Measurements from ENCODE around the gene NCK2. TPM values are rescaled to one million over a fixed set of nuclear protein-coding genes. Genes with fewer than 3 reads are reported as not detected.

Gene NCK2
- total RNA-seq, 4 donors from 2014 or later = 32.6 to 43.7 (median 38.7) TPM

DNA sequence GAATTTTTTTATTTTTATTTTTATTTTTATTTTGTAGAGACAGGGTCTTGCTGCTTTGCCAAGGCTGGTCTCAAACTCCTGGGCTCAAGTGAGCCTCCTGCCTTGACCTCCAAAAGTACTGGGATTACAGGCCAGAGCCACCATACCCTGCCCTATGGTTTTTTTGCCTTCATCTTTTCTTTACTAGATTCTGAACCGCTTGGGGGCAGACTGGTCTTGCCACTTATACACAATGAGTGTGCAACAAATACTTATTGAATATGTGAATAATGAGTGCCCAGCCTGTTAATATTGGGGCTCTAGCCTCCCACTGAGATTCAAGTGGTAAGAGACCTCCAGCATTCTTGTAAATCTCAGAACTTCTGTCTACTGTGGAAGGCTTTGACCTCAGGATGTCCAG is 3.9 kb downstream of the NCK2 start:
- DNase-seq (ENCODE audit: low spot score) (no peak), ATAC-seq (ENCODE audit: low FRiP score) (no peak)
- TF ChIP-seq, protein P1, sequence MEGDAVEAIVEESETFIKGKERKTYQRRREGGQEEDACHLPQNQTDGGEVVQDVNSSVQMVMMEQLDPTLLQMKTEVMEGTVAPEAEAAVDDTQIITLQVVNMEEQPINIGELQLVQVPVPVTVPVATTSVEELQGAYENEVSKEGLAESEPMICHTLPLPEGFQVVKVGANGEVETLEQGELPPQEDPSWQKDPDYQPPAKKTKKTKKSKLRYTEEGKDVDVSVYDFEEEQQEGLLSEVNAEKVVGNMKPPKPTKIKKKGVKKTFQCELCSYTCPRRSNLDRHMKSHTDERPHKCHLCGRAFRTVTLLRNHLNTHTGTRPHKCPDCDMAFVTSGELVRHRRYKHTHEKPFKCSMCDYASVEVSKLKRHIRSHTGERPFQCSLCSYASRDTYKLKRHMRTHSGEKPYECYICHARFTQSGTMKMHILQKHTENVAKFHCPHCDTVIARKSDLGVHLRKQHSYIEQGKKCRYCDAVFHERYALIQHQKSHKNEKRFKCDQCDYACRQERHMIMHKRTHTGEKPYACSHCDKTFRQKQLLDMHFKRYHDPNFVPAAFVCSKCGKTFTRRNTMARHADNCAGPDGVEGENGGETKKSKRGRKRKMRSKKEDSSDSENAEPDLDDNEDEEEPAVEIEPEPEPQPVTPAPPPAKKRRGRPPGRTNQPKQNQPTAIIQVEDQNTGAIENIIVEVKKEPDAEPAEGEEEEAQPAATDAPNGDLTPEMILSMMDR (IDR thresholded peaks at IDR 0.05) = no peak

DNA sequence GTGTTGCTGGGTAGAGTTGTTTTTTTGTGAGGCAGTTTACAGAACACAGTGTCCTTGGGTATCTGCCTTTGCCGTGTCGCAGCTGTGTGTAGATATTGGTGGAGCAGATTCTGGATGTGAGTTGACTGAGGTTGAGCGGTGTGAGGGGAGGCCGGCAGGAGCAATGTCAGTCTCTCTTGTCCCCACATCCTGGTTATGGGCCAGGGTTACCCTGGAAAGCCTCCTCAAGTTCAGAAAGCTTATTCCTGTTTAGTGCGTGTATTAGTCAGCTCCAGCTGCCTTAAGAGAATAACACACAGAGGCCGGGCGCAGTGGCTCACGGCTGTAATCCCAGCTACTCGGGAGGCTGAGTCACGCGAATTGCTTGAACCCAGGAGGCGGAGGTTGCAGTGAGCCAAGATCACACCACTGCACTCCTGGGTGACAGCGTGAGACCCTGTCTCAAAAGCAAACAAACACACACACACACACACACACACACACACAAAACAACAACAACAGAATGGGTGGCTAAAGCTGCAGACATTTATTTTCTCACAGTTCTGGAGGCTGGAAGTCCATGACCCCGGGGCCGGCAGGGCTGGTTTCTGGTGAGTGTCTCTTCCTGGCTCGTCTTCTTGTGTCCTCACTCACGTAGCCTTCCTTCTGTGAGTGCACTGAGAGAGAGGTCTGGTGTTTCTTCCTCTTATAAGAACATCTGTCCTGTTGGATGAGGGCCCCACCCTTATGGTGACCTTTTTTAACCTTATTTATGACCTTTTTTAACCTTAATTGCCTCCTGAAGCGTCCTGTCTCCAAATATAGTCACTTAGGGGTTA is 5.1 kb downstream of the NCK2 start:
- DNase-seq (ENCODE audit: low spot score) (no peak), ATAC-seq (ENCODE audit: low FRiP score) (no peak)
- TF ChIP-seq, protein P1 (IDR thresholded peaks at IDR 0.05) = no peak

DNA sequence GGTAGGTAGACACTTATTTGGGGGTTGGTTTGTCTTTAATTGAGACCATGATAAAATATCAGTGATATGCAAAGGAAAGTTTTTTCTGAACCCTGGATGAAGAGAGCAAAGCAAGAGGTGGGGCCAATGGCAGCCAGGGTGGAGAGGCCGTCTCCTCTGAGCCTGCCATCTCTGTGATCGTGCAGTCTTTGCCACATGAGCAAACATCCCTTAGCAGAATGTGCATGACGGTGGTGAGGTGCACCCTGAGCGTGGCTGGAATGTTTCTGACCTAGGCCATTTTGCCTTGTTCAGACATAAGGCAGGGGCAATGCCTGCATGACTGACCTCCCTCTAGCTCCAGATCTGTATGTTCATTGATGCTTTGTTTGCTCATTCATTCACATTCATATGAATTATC is 6.0 kb downstream of the NCK2 start:
- TF ChIP-seq, protein P1 (IDR thresholded peaks at IDR 0.05) = no peak
- ATAC-seq (ENCODE audit: low FRiP score) (no peak), DNase-seq (ENCODE audit: low spot score) (no peak)

DNA sequence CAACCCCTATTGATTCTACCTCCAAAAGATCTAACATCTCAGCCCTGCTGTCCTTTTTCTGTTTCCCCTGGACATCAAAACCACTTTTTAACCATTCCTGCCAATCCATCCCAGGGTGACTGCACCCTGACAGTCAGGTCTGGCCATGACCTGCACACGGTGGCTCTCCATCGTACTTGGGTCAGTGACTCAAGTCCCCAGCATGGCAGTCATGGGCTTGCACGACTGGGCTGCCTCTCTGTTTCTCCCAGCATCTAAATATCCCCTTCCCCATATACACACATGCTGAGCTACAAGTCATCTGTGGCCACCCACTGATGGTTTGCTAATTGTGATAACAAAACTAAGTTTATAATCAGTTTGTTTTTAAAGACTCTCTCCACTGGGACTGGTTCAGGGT is 6.6 kb downstream of the NCK2 start:
- no peak for DNase-seq (ENCODE audit: low spot score)
- TF ChIP-seq, protein P1 (IDR thresholded peaks at IDR 0.05) = no peak
- ATAC-seq (ENCODE audit: low FRiP score) = no peak

DNA sequence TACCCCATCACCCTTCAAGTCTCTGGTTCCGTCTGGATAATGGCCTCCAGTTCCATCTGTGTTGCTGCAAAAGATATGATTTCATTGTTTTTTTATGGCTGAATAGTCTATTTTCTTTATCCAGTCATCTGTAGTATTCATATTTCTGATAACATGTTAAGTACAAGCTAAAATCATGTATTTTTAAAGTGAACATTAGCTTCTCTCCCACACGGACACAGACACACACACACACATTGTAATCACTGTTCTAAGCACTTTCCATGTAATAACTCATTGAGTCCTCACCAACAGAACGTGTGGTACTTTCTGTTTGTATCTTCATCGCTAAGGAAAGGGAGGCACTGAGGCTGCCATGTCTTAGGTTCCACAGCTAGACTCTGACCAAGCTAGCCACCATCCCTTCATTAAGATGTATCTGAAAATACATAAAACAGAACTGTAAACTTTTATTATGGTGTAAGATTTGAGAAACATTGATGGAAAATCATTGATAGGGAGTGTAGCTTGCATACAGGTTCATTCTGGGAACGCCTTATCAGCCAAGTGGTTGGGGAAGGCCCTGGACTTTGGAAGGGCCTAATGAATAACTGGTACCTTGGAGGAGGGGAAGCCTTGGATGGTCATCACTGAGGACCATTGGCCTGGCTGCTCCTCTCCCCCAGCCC is 8.1 kb downstream of the NCK2 start:
- no peak for ATAC-seq (ENCODE audit: low FRiP score)
- DNase-seq (ENCODE audit: low spot score) = no peak
- TF ChIP-seq, protein P1 (IDR thresholded peaks at IDR 0.05) = no peak

DNA sequence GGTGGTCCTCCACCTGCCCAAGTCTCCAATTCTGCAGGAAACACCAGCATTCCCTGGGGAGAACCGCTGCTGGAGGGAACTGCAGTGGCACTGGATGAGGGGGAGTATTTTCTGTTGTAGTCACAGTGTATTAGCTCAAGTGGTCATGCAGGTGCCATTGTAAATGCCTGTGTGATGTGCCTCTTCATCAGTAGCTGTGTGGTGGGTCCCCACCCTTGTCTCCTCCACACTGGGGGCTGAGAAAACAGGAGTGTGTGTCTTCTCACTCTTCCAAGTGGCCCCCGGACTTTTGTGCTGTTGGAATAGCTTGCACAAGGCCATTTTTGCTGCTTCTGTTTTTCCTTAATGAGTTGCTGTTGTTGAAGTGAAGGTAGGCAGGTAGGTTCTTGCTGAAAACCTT is 8.7 kb downstream of the NCK2 start:
- TF ChIP-seq, protein P1 (IDR thresholded peaks at IDR 0.05) = no peak
- no peak for DNase-seq (ENCODE audit: low spot score)
- ATAC-seq (ENCODE audit: low FRiP score) = no peak

DNA sequence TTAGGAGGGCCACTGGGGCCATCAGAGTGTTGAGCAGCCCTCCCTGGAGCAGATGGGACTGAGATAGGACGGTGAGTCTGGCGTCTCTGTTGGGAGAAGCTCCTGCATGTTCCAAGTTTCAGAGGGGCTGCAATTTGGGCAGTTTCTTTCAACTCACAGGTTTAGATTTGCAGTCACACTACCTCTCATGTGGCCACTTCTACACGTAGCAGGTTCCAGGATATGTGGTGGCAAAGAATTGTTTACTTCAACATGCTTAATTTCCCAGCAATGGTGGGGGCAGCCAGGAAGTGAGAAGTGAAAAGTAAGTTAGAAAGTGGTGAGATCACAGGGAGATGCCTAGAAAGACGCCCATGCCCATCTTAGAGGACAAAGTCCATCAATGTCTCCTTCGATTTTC is 9.3 kb downstream of the NCK2 start:
- TF ChIP-seq, protein P1 (IDR thresholded peaks at IDR 0.05) = no peak
- DNase-seq (ENCODE audit: low spot score) = no peak
- no peak for ATAC-seq (ENCODE audit: low FRiP score)
